Stromal cell of bone marrow (primary cell): Measurements from ENCODE around the gene C19orf12.

ENCODE experiments used
- DNase-seq: peaks from one replicate; pipeline ENCODE4 v3.0.0-alpha.2; 2012; ENCODE audit warnings: low read depth

The C19orf12 gene

GRCh38 chr19:29714953-29715700 is at the start of gene C19orf12:
Gene C19orf12, minus strand, starts transcription at chr19:29715261. Its CDS starts 6,848 bp downstream, at chr19:29708413.
- peak; percentile 15 for DNase-seq

GRCh38 chr19:29764361-29764760 is 49.3 kb upstream of the C19orf12 start:
- no peak for DNase-seq

GRCh38 chr19:29763196-29763595 is 48.1 kb upstream of the C19orf12 start:
- no peak for DNase-seq

DNA sequence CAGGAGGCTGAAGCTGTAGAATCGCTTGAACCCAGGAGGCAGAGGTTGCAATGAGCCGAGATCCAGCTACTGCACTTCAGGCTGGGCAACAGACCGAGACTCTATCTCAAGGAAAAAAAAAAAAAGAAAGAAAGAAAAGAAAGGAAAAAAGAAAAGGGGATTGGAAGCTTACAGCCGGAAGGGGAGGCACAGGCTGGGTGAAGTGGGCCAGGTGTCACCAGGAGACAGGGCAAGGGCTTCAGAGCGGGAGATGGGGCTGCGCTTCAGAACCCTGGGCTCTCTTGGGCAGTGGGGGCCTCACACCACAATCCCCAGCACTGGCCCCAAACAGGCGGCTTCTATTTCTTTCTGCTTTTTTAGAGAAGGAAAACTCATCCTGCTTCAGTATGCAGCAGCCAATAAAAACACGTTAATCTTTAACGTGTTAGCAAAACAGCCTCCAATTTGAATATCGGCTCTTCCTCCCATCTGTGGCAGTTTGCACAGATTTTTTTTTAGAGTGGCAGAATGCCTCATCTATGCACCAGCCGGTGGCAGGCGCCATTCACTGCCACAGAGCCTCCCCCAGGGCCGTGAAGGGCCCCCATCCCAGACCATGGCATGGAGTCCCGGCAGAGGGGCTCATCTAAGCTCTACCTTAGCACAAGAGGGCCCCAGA is 46.6 kb upstream of the C19orf12 start:
- no peak for DNase-seq

GRCh38 chr19:29760752-29761502 is 45.9 kb upstream of the C19orf12 start:
- DNase-seq, result no peak

- DNase-seq, result no peak
Measured at GRCh38 chr19:29759359-29759758, 44.3 kb upstream of the C19orf12 start.

DNA sequence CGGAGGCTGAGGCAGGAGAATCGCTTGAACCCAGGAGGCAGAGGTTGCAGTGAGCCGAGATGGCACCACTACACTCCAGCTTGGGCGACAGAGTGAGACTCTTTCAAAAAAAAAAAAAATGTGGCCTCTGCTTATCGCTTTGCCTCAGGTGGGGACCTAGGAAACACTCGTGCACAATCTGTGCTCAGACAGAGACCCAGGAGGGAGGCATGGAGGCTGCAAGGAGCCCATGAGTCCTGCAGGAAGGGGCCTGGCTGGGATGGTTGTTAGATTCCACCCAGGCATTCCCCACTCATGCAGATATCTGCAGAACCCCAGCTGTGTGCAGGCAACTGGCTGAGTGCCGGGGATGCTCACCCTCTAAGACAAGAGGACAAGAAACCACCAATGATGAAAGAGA is 43.8 kb upstream of the C19orf12 start:
- DNase-seq, result no peak

DNA sequence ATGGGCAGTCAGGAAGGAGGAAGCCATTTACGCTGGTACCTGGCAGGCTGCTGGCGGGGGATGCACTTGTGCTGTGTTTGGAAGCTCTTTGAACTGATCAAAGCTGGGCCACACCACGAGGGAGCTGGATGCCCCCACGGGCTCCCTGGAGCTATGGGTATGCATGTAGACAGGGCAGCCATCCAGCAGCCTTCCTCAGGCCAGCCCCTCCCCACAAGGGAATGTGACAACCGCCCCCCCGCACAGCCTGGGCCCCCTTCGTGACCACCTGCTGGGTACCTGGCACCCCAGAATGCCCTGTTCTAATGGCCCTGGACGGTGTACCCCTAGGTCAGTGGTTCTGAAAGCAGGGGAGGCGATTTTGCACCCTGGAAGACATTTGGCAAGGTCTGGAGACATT is 42.5 kb upstream of the C19orf12 start:
- DNase-seq, result no peak

GRCh38 chr19:29753934-29754305 is 38.9 kb upstream of the C19orf12 start:
- no peak for DNase-seq

GRCh38 chr19:29753190-29753933 is 38.3 kb upstream of the C19orf12 start:
- DNase-seq, result no peak

DNA sequence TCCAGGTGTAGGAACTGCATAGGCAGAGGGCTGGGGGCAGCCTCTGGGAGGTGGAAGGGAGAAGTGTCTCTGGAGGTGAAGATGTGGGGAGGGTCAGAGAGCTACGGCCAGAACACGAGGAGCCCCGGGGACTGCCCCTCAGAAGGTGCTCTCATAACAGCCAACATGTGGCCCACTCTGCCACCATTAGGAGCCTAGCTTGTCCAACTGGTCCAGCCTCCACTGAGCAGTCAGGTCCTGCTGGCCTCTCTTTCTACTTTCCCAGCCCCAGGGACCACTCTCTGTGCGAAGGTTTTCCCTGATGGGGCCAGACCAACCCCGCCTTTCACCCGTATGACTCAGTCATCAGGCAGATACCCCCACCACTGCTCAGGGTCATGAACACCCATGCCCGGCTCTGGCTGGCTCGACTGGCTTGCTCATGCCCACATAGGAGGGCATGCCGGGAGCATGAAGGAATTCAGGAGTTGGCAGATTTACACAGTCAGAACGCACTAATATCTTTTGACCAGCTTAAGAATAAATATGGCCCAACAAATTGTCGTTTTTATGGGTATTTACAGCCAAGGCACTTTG is 37.5 kb upstream of the C19orf12 start:
- no peak for DNase-seq

- DNase-seq, result no peak
Measured at GRCh38 chr19:29751932-29752331, 36.9 kb upstream of the C19orf12 start.

DNA sequence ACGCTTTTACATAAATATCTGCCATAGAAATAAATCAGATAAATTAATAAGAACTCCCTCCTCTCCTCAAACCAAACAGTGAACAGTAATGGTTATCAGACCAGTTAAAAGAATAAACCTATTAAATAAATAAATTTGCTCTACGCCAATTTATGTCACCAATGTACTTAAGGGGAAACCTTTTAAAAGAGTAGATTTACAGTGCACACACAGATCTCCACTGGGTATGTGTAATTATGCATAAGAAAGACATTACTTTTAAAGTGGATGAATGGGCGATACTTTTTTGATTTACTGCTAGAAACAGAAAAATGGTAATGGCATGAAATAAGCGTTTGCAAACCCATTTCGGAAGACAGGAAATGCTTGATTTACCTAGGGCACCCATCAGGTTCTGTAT is 34.9 kb upstream of the C19orf12 start:
- DNase-seq, result no peak

DNA sequence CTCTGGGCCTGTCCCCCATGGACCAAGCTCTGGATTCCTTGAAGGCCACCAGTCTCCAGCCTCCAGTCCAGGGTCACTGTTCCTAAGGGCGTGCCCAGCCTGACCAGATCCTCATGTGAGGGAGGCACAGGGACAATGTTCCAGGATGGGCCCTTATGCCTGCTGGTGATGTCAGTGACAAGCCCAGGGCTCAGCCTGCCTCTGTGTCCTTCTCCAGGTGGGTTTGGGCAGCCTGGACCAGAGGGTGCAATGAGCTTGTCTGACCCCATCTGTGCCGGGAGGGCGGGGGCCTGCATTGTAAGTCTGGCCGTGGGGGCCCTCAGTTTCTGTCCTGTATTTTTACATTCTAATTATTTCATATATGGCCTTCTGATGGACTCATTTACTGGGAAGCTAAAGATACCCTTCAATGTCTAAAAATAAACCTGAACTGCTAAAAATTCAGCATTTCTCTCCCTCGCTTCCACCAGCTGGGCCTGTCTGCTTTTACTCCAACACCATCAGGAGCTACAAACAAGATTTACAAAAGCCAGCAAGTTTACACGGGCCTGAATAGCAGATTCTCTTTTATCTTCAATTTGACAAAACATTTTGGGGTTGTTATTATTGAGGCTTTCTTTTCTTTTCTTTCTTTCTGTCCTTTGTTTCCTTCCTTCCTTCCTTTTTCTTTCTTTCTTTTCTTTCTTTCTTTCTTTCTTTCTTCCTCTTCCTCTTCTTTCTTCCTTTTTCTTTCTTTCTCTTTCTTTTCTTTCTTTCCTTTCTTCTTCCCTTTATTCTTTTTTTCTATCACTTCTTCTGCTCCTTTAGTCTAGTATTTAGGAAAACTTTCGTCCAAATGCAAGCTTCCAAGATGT is 34.2 kb upstream of the C19orf12 start:
- no peak for DNase-seq

GRCh38 chr19:29745253-29745652 is 30.2 kb upstream of the C19orf12 start:
- no peak for DNase-seq

GRCh38 chr19:29743681-29744080 is 28.6 kb upstream of the C19orf12 start:
- no peak for DNase-seq

DNA sequence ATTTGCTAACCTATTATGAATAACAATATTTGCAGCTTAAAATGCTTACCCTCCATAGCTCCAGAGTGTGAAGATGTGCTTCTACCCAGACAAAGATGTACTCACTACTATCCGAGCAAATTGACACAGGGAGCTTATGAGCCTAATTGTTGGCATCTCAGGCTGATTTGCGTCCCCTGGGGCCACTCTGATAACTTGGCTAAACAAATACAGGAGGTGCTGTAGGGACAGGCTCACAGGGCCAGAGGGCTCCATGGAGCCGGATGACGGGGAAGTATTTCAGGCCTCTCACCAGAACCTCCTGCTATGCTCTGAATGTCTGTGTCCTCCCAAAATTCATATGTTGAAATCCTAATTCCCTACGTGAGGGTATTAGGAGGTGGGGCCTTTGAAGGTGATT is 26.7 kb upstream of the C19orf12 start:
- DNase-seq, result no peak

- no peak for DNase-seq
Measured at GRCh38 chr19:29741226-29741625, 26.2 kb upstream of the C19orf12 start.

DNA sequence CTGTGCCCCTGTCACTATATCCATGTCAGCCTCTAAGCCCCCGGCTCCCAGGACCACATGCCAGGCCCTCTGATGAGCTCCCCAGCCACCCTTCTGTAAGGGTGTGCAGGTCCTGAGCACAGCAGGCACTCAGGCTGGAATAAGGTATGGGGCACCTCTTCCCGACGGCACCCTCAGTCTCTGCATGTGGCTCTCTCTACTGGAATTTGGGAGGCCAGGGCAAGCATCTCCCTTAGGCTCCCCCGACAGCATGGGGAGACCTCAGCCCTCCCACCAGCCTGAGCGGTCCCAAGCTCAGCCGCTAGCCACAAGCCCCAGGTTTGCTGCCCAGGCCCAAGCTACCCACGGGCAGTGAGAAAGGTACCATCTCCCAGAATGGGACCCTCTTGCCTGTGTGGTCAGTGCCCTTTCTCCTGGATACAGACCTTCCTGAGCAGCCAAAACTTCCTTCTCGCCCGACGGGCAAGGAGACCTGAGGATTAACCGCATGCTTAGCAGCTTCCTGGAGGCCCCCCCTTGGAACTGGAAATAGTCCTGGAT is 22.5 kb upstream of the C19orf12 start:
- no peak for DNase-seq

DNA sequence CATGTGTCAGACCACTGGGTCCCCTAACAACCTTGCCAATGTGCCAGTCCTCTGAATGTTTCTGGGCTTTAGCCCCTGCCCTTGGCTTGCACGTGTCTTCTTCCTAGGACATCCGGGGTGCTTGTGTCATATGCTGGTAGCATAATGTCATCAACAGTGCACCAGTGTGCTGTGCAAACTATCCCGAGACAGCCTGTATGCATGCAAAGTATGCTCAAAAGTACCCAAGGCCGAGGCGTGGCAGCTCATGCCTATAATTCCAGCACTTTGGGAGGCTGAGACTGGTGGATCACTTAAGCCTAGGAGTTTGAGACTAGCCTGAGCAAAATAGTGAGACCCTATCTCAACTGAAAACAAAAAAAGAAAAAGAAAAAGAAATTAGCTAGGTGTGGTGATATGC is 20.8 kb upstream of the C19orf12 start:
- DNase-seq, result no peak

GRCh38 chr19:29731331-29731850 is 16.3 kb upstream of the C19orf12 start:
- no peak for DNase-seq
